ENCODE results near the gene BID.
A peak's percentile ranks its signal among the peaks of the same experiment; 100 is the strongest.

The BID gene

DNA sequence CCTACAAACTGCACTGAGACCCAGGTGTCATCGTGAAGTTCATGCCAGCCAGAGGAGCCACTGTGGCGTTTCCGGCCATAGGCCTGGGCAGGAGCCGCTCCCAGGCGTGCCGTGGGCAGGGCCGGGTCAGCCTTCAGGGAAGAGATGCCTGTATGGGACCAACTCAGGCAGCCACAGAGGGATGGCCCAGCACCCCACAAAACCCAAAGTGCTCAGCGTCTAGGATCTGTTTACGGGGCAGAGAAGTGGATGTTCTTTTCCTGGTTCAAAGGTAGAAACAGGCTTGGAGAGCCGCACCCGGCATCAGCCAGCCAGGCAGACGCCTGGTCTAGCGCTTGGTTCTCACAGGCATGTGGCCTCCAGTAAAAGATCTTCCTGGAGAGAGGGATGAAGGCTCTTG, 8.4 kb upstream of the BID start:
- DNase-seq = no peak

DNA sequence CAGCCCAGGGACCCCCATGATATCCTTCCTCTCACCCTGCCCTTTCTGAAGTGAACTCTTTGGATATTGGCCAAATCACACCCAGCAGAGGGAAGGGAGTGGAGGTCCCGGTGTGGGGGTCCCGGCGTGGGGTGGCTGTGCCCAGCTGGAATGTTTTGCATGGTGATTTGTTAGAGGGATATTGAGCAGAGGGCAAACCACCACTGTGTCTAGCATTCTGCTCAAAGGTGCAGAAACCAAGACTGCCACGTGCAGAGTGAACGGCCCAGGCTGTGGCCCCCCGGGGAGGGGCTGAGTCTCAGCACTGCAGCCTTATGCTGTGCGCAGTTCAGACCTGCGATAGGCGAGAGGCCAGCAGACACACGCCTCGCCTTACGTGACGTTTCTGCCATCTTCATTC, 7.9 kb upstream of the BID start:
- DNase-seq = no peak

DNA sequence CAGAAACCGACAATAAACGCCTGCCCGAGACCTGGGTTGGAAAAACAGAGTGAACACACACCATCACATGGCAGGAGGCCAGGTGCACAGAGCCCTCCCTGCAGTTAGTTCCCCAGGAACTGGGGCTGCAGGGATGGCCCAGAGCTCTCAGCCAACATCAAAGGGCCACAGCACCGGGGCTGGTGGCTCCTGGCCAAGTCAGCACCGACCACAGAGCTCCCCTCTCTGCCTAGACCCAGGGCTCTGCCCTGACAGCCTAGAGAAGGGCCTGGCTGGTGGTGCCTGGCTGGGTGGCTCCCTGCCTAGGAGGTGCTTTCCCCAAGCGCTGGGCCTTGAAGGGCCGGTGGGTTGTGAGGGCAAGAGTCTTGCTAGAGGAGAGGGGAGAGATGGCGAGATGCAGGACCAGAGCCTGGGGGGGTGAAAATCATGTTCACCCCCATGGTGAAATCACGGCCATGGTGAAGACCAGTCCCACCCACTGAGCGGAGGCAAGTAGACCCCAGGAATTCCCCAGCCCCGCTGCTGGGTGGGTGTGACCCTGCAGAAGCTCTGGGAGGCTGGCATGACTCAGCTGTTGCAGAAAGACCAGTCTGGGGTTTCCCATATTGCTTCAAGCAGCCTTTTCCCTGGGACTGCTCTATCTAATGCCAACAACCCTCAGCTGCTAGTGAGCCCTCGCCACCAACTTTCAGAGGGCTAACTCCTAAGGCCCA, 7.2 kb upstream of the BID start:
- peak; percentile 55 for DNase-seq

DNA sequence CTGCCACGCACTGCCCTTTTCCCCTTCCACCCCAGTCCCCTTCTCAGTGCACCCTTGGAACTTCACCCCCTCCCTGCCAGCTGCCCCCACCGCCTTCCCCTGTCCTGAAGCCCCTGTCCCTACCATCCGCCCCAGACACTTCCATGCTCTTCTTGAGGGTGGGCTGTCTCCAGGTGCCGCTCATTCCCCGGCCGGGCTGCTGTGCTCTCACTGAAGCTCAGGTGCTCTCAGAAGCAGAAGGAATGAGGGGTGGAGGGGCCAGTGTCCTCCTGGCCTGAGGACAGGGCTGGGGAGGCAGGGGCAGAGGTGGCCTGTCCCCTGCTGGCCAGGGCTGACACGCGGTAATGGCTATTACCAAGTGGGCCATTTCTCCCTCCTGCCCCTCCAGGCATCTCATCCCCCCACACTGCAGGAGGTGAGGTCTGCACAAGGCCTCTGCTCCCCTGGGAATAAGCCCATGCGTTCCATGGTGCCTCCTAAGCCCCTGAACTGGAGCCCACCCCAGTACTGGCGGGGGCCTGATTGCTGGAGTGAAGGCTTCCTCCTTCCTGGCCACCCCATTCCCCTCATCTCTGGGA, 6.6 kb upstream of the BID start:
- no peak for DNase-seq

DNA sequence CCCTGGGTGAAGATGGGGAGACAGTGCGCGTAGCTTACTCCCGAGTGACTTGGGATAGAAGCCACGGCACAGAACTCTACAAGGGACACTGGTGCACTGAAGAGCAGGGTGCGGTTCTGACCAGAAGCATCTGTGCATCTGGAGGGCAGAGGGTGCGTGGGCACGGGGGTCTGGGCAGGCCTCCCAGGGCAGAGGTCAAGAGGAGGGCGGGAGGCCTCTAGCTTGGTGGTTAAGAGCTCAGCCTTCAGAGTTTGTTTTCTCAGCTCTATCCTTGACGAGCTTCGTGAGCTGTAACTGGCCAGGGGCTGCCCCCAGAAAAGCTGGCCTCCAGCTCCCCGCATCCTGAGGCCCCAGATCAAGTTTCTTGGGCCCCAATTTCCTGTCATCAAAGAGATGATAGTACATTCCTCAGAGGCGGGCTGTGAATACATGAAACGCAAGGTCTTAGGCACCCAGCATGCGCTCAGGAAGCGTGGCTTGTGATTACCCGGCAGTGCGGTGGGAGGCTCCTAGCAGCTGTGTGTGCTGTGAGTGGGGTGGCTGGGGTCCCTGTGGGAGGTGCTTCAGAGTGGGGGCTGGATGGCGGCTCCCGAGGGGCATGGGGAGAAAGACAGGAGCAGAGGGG, 6.0 kb upstream of the BID start:
- no peak for DNase-seq

DNA sequence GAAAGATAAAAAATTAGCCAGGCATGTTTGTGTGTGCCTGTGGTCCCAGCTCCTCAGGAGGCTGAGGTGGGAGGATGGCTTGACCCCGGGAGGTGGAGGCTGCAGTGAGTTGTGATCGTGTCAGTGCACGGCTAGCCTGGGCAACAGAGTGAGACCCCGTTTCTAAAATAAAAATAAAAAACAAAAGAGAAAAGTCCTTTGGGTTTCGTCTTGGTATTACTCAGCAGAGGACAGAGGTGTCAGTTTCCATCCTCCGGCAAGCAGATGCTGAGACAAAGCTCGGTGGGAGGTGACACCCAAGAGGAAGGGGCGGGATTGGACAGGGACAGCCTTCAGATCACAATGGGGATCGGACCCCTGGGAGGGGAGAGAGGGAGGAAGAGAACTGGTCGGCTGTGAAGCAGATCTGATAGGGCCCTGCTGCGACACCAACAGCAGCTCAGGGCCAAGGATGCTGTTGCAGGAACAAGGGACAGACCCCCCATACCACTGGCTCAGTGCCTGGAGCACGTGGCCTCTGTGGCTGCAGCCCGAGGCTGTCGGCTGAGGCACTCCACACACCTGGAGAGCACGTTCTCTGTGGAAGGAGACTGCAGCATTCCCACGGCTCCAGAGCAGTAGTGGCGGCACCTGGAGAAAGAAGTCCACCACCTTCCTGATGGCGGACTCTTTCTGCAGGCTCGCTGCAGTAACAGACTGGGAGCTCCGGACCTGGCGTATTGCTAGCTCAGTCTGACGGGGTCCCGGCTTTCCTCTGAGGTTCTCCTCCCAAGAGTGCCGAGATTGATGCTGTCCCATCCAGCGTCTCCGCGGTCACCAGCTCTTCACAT, 5.2 kb upstream of the BID start:
- peak; percentile 34 for DNase-seq

DNA sequence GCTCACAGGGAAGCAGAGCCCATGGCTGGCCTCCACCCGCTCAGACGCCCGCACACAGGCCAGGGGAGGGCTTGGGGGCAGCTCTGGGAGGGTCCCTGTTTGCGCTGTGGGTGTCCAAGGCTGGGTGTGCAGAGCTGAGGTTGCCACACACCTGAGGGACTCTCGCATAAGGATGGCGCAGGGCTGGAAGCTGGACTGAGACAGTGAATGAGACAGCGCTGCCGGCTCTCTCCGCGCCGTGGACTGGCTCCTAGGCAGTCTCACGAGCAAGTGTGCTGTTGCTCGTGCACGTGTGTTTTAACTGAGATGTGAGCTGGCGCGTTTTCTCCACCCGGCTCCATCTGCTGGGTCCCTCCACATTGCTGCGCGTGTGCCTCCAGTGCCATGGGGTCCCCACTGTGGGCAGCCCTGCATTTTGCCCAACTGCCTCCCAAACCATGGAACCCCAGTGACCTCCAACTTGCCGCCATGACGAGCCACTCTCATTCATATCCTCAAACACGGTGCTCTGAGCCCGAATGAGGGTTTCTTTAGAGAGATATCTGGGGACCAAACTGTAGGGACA, 4.2 kb upstream of the BID start:
- DNase-seq = no peak

DNA sequence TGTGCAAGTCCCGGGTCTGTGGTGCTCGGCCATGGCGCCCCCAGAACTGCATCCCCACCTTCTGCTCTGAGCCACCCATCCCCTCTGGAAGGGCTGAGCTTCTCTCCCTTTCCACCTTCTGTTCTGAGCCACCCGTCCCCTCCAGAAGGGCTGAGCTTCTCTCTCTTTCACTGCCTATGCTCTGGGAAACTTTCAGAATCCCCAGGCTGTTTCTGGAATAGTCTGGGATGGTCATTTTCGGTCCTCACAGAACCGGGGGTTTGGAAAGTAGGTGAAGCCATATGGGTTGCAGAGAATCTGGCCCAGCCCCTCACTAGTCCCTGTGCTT, 3.4 kb upstream of the BID start:
- no peak for DNase-seq

DNA sequence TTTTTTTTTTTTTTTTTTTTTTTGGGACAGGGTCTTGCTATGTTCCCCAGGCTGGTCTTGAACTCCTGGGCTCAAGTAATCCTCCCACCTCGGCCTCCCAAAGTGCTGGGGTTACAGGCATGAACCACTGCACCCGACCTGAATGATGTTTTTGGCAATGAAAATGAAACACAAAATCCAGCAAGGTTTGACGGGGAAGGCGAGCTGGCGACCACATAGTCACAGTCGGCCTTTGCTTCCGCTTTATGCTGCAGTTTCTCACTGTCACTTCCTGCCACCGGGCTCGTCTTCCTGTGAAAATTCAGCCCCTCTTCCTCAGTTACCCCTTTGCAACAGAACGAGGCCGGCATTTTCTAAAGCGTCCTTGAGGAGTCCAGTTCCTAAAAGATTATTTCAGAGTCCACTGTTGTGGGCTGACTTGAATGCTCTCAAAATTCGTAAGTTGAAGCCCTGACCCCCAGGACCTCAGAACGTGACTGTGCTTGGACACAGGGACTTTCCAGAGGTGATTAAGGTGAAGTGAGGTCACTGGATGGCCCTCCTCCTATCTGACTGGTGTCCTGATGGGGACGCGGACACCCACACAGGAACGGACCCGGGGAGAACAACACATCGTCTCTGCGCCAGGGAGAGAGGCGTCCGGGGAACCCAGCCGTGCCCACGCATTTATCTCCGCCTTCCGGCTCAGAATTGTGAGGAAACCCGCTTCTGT, 2.9 kb upstream of the BID start:
- DNase-seq = no peak

DNA sequence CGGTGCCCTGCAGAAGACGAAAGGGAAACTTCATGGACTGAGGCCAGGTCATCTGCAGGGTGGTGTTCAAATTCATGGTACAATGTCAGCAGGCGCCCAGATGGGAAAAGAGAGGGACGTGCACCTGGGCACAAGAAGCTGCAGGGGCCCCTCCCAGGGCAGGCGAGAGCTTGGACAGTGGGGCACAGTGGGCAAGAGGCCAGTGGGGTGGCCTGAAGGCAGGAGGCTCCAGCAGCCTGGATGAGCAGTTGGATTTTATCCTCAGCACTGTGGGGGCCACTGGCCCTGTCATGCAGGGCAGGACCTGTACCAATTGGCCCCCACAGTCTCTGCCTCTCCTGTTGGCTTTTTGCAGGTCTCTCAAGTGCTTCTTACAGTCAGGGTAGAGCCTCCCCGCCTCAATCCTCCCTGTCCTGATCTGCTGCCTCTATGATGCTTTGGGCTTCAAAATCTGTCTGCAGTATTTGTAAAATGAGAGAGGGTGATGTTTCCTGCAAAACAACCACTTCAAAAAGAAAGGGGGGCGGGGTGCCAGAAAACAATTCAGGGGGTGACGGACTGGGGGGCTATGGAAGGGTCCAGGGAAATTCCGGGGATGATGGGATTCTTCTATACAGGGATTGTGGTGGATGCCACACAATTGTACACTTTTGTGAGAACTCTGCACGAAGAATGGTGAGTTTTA, 1.7 kb upstream of the BID start:
- no peak for DNase-seq

DNA sequence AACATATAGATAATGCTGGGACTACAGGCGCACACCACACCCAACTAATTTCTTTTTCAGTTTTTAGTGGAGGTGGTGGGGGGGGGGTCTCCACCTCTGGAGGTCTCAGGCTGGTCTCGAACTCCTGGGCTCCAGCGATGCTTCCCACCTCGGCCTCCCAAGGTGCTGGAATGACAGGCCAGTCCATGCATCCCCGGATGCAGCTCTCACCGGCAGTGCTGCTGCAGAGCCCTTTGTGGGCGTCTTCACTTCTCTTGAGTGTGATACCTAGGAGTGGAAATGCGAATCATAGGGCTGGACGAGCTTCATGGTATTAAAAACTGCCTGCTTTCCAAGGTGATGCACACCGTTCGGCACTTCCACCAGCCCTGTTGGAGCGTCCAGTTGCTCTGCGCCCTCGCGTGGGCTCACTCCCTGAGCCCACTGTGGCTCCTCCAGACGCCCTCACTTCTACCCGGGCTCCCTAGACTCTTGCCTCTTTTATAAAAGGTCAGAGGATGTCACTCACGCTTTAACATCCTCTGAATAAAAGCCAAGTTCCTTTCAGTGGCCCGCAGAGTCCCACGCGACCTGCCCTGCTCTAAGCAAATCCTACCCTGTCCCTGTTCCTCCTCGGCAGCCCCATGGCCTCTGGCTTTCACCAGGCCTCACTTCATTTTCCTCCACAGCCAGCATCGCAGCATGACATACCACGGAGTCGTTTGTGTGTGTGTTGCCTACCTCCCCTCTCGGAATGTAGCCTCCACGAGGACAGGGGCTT, 837 bp upstream of the BID start:
- DNase-seq = no peak

DNA sequence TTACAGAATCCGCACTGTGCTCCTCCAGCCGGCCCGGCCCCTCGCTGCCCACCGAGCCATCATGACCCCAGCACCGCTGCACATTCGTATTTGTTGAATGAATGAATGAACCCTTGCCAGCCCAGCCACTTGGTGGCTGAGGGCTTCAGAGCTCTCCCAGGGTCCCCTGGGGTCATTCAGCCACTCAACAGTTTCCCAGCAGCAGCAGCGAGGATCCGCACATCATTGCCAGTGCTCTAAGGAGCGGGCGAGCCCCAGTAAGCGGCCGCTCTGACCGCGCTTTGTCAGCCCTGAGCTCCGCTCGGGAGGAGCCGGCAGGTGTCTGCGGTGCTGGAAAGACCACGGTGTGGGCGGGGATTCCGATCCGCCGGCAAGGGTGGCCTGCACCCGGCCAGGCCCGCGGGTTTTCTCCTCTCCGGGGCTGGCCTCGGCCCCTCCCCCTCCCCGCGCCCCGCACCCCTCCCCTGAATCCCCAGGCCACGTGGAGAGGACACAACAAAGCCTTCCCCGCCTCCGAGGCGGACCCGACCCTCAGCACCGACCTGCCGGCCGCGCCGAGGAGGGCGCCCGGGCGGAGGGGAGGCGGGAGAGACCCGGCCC, 563 bp downstream of the BID start:
- DNase-seq = peak; percentile 60

DNA sequence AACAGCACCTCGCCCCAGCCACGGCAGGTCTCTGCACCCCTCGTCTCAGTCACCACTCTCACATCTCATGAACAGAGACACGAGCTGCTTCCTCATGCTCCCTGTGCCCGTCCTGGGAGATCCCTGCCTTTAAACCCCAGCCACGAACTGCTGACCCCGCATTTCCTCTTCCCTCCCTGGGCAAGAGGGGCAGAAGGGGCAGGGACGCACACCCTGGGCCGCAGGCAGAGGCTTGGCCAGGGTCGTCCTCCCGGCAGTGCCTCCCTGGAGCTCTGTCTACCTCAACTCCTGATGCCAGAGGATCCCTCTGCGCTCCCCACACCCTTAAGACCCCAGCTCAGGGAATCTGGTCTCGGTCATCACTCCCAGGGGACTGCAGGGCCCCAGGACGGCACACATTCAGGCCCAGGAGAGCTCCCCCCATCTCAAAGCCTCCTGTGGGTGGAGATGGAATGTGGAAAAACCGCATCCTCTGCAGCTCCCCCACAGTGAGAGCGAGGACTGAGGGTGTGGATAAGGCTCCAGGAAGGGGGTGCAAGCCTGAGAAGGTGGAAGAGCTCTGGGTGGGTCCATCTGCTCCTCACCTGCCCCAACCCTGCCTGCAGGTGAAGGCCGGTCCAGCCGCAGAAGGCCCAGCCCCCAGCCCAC, 1.2 kb downstream of the BID start:
- DNase-seq = no peak

DNA sequence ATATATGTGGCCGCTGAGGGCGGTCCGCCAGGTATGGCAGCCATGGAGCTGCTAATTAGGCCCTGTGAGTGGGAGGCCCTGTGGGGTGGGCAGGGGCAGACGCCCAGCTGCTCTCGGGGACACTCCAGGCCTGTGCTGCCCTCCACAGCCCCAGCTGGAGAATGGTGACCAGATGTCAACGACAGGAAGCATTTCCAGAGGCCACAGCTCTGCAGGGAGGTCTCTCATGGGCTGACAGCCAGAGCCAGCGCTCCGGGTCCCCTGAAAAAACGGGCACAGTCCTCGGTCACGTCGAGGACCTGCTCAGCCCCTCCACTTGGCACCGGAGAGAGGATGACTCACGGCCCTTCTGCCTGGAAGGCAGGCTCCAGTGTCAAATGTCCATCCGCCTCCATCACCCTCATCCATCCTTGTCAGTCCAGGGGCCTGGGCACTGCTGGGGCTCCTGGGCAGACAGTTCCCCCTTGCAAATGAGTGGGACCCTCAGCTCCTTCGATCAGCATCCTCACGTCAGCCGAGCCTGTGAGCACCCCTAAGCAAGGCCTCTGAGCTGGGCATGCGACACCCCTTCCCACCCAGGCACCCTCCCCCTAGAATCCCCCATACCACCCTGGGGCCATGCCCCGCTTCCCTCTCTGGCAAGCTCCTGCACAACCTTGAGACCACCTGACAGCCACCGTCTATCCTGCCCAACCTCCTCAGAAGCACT, 1.9 kb downstream of the BID start:
- DNase-seq = no peak

DNA sequence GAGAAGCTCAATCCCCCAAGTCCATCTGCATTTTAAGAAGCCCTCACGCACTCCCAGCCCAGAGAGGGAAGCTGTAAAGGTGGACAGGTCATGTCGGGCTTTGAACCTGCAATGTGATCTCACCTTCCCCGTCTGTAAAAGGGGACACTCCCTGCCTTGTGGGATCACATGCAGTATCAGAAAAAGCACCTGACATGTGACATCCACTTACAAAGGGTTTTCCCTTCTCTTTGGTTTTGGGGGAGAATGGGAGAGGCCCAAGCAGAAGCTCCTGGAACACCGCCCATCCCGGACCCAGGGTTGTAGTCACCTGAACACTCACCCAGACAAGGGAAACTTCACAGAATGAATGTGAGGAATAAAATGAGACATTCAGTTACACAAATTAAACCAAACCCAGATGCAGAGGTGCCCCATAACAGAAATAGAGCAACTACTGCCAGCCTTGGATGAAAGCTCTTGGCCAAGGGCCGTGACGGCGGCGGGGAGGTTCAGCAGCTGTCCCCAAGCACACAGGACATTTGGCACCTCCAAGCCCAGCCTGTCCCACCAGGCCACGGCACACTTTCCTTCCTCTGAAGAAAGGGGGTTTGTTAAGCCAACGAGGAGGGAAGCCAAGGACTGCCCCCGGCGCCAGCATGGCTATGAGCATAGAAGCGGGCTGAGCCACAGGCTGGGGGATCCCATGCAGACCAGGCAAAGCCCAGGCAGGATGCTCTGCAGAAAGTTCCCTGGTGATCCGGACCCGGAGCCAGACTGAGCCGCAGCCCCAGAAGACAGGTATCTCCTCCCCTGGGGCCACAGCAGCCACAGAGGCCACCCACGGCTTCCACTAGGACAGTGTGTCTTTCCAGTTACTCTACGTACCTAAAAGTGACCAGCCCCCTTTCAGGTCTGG, 3.8 kb downstream of the BID start:
- DNase-seq = no peak

DNA sequence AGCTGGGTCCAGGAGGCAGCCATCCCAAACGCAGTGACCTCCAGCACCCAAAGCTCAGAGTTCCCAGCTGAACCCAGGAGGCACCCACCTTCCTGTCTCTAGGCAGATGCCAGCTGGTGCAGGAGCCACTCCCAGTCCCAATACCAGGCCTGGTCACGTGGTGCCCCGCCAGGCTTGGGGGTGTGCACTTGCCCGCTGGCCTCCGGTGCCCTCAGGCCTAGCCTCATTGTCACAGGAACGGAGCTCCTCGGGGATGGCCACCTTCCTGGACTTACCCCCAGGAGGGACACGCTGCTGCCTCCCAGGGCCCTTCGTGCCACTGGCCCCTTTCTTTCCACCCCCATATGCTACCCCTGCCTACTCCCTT, 4.6 kb downstream of the BID start:
- DNase-seq = no peak

DNA sequence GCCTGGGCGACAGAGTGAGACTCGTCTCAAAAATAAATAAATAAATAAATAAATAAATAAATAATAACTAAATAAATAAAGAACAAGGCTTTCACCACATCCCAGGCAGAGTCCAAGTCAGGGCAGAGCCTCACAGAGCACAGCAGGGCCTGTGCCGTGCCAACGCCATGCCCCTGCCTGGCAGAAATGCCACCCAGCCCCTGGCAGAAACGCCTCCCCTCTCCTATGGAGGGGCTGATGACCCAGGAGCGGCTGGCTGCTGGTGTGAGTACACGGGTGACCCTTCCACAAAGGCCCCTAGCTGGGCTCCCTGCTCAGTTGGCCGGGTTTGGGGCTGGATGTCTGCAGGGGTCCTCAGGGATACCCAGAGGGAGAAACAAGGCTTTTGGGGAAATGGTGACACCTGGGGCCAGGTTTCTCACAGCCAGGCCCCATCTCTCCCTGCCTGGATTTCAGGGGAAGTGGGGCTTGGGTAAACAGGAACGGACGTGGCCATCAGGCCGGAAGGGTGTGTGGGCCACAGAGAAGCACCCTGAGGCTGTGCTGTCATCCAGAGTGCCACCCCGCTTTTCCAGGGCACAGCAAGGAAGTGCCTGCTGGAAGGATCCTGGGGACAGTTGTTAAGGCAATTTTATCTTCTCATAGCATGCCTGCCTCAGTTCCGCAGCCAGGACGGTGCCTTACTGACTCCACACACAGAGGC, 5.1 kb downstream of the BID start:
- DNase-seq = no peak
